Right atrium auricular region (tissue), 2 donors: ENCODE results near the gene TNS1. TPM values are rescaled to one million over a fixed set of nuclear protein-coding genes. Genes with fewer than 3 reads are reported as not detected.

Experiments
- DNase-seq: peaks from one replicate; pipeline ENCODE4 v3.0.0-alpha.2; 2019; ENCODE audit warnings: low spot score
- H3K27ac ChIP-seq, 2 donors: fragments of 200-600 bp; sonication (generic); 1 replicate in 1 of 2; 2 replicates in 1 of 2; pipeline ENCODE4 v1.5.1; 2016 to 2019
- H3K27me3 ChIP-seq, 2 donors: fragments of 200-600 bp; sonication (generic); one replicate each; pipeline versions ENCODE4 v1.5.1 to v1.6.0; 2017 to 2019
- H3K36me3 ChIP-seq: fragments of 200-600 bp; sonication (generic); one replicate; pipeline ENCODE4 v1.5.1; 2016
- H3K4me1 ChIP-seq, 2 donors: fragments of 200-600 bp; sonication (generic); one replicate each; pipeline versions ENCODE4 v1.5.1 to v1.6.0; 2017 to 2019
- H3K4me3 ChIP-seq, 2 donors: fragments of 200-600 bp; sonication (generic); 1 replicate in 1 of 2; 2 replicates in 1 of 2; pipeline ENCODE4 v1.5.1; 2017 to 2019; ENCODE audit warnings: mild to moderate bottlenecking in 1 of 2, moderate library complexity in 1 of 2
- H3K9me3 ChIP-seq, 2 donors: fragments of 200-600 bp; sonication (generic); one replicate each; pipeline ENCODE4 v1.5.1; 2019
- CTCF ChIP-seq, 2 donors: fragments of 200-600 bp; sonication (generic); IDR thresholded peaks; one replicate each; pipeline ENCODE4 v1.5.1; 2019; ENCODE audit warnings: antibody characterized with exemption in 2 of 2
- total RNA-seq, 2 donors: library from RNA; depleted of rRNA; stranded (reverse); fragments of >200 nt; gene quantifications; one replicate each; pipeline ENCODE4 v1.1.0, GENCODE V29; 2016

The TNS1 gene
- total RNA-seq, 2 donors from 2014 or later: 393 to 720 TPM

DNA sequence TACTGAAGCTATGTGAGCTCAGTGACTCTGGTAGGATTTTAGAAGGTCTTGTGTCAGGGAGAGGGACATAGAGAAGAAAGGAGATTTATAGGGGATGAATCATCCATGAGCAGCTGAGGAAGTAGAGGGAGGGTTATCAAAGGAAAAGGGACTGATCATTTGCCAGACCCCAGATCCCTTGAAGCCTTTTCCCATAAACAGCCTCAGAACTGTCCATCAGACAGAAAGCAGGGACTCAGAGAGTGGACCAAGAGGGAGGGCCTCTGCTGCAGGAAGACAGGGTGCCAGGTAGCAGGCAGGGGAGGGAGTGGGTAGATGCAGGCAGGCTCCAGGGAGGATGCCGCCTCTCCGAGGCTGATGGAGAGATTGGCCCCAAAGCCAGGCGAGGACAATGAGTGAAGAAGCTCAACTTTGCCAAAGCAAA lies 133.9 kb downstream of the TNS1 start:
- TF ChIP-seq CTCF (IDR thresholded peaks at IDR 0.05): no peak
- Histone ChIP-seq H3K4me3 (no peak overlapping the region), H3K36me3 (peaks cover 99% of the 10 kb centered on the region), H3K27ac (peak overlapping the region in 1 of 2 donors; percentile 25), H3K4me1 (peaks cover 0 to 56% of the 10 kb centered on the region in 2 donors), H3K27me3 (no peaks in the 10 kb centered on the region), H3K9me3 (no peaks in the 10 kb centered on the region)
- no peak for DNase-seq

- TF ChIP-seq CTCF (IDR thresholded peaks at IDR 0.05): no peak
- H3K27me3 ChIP-seq: no peaks in the 10 kb centered on the region
- H3K4me1 ChIP-seq: peaks cover 0 to 62% of the 10 kb centered on the region in 2 donors
- H3K4me3 ChIP-seq: no peak overlapping the region
- H3K36me3 ChIP-seq: peaks cover 99% of the 10 kb centered on the region
- no peak overlapping the region for H3K27ac ChIP-seq
- H3K9me3 ChIP-seq: no peaks in the 10 kb centered on the region
- DNase-seq: no peak
These were observed 134.4 kb downstream of the TNS1 start for GRCh38 chr2:217868265-217868892.

DNA sequence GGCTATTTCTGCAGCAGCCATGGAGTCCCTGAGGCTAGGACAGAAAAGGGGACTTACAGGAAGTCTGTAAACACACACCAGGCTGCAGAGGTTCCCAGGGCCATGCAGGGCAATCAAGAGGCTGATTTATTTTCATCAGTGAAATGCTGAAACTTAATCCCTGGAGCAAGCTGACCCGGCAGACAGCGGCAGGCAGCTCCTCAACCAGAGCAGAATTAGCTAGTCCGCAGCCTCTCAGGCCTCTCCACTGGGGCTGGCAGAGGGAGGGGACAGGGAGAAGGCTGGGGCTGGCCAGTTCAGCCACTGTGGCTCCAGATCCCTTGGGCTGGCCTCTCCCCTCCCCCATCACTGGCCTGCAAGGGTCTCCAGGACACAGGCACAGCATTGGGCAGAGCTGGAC lies 136.3 kb downstream of the TNS1 start:
- Histone ChIP-seq H3K4me1 (peaks cover 0 to 78% of the 10 kb centered on the region in 2 donors), H3K36me3 (peaks cover 100% of the 10 kb centered on the region), H3K4me3 (no peak overlapping the region), H3K27ac (no peak overlapping the region), H3K27me3 (no peaks in the 10 kb centered on the region), H3K9me3 (no peaks in the 10 kb centered on the region)
- DNase-seq: no peak
- no peak for TF ChIP-seq CTCF (IDR thresholded peaks at IDR 0.05)

GRCh38 chr2:217864963-217865772 lies 137.6 kb downstream of the TNS1 start:
- peaks cover 0 to 78% of the 10 kb centered on the region in 2 donors for H3K4me1 ChIP-seq

GRCh38 chr2:217863883-217864282 lies 138.9 kb downstream of the TNS1 start:
- H3K27ac ChIP-seq: peak overlapping the region in 1 of 2 donors; percentile 20
- H3K36me3 ChIP-seq: peaks cover 98% of the 10 kb centered on the region
- TF ChIP-seq CTCF (IDR thresholded peaks at IDR 0.05): no peak

More at GRCh38 chr2:217864963-217865772, 137.6 kb downstream of the TNS1 start:
- Histone ChIP-seq H3K27ac (no peak overlapping the region), H3K4me3 (no peak overlapping the region), H3K36me3 (peaks cover 100% of the 10 kb centered on the region), H3K27me3 (no peaks in the 10 kb centered on the region), H3K9me3 (no peaks in the 10 kb centered on the region)
- no peak for DNase-seq
- no peak for TF ChIP-seq CTCF (IDR thresholded peaks at IDR 0.05)

More at GRCh38 chr2:217863883-217864282, 138.9 kb downstream of the TNS1 start:
- Histone ChIP-seq H3K4me3 (no peak overlapping the region), H3K9me3 (no peaks in the 10 kb centered on the region), H3K27me3 (no peaks in the 10 kb centered on the region), H3K4me1 (peaks cover 0 to 78% of the 10 kb centered on the region in 2 donors)
- DNase-seq: no peak
